WTC11 (cell line): Measurements from ENCODE around the gene ATG5. TPM values are rescaled to one million over a fixed set of nuclear protein-coding genes. Genes with fewer than 3 reads are reported as not detected.

Experiments
- ATAC-seq: fragments of 200-7000 bp; cut with Tn5 transposase; 2 replicates; pipeline ENCODE4 v1.10.0; 2021; ENCODE audit warnings: mild to moderate bottlenecking, moderate library complexity
- CTCF ChIA-PET: fragments of 300-600 bp; sonication (Branson Sonifier 250); formaldehyde crosslinking; loops from one replicate; lab custom pipeline; 2021; ENCODE audit warnings: antibody characterized with exemption; lab: Charles Lee
- POLR2A ChIA-PET: fragments of 350-600 bp; sonication (Branson Sonifier 250); formaldehyde crosslinking; loops from one replicate; lab custom pipeline; 2021; ENCODE audit warnings: antibody characterized with exemption; lab: Charles Lee
- DNase-seq: peaks from one replicate; pipeline ENCODE4 v3.0.0; 2021; ENCODE audit warnings: low spot score
- H3K27ac Mint-ChIP-seq: 2 replicates; pipeline ENCODE4 v1.8.0; 2021; ENCODE audit warnings: mixed read lengths
- H3K27me3 Mint-ChIP-seq: 2 replicates; pipeline ENCODE4 v1.8.0; 2021; ENCODE audit warnings: low read depth, mild to moderate bottlenecking, moderate library complexity, mixed read lengths
- H3K36me3 Mint-ChIP-seq: 2 replicates; pipeline ENCODE4 v1.8.0; 2021; ENCODE audit warnings: mixed read lengths
- H3K4me1 Mint-ChIP-seq: 2 replicates; pipeline ENCODE4 v1.8.0; 2022; ENCODE audit warnings: mixed read lengths
- H3K4me3 Mint-ChIP-seq: 2 replicates; pipeline ENCODE4 v1.8.0; 2021; ENCODE audit warnings: mild to moderate bottlenecking, moderate library complexity, mixed read lengths
- H3K9me3 Mint-ChIP-seq: 2 replicates; pipeline ENCODE4 v1.8.0; 2021; ENCODE audit warnings: mixed read lengths
- CREM ChIP-seq: sonication (generic); formaldehyde crosslinking; IDR thresholded peaks from 2 replicates; pipeline ENCODE4 v1.8.1; 2022; ENCODE audit warnings: mild to moderate bottlenecking, missing genetic modification reagents, moderate library complexity
- E2F1 ChIP-seq: sonication (generic); formaldehyde crosslinking; IDR thresholded peaks from 2 replicates; pipeline ENCODE4 v1.8.0; 2022; ENCODE audit warnings: mild to moderate bottlenecking, missing genetic modification reagents
- ESRRA ChIP-seq: sonication (generic); formaldehyde crosslinking; IDR thresholded peaks from 2 replicates; pipeline ENCODE4 v1.8.1; 2022; ENCODE audit warnings: mild to moderate bottlenecking, missing genetic modification reagents, borderline replicate concordance
- ETV6 ChIP-seq: sonication (generic); formaldehyde crosslinking; IDR thresholded peaks from 2 replicates; pipeline ENCODE4 v1.8.1; 2022; ENCODE audit warnings: mild to moderate bottlenecking, missing genetic modification reagents
- GRHL2 ChIP-seq: fragments of 250-450 bp; sonication (Bioruptor Pico); IDR thresholded peaks from 2 replicates; pipeline ENCODE4 v1.8.0; 2022; ENCODE audit warnings: mild to moderate bottlenecking, moderate library complexity; ENCODE audit not compliant: insufficient replicate concordance, severe bottlenecking
- KAT7 ChIP-seq: sonication (generic); formaldehyde crosslinking; IDR thresholded peaks from 2 replicates; pipeline ENCODE4 v1.8.1; 2023; ENCODE audit warnings: missing genetic modification reagents, mild to moderate bottlenecking, borderline replicate concordance
- MAX ChIP-seq: sonication (generic); formaldehyde crosslinking; IDR thresholded peaks from 2 replicates; pipeline ENCODE4 v1.8.0; 2022; ENCODE audit warnings: mild to moderate bottlenecking, missing genetic modification reagents
- NFE2L1 ChIP-seq: sonication (generic); formaldehyde crosslinking; IDR thresholded peaks from 2 replicates; pipeline ENCODE4 v1.8.1; 2023; ENCODE audit warnings: missing genetic modification reagents
- SMAD4 ChIP-seq: sonication (generic); formaldehyde crosslinking; IDR thresholded peaks from 2 replicates; pipeline ENCODE4 v1.8.0; 2022; ENCODE audit warnings: mild to moderate bottlenecking, missing genetic modification reagents
- STAT6 ChIP-seq: sonication (generic); formaldehyde crosslinking; conservative IDR thresholded peaks from 2 replicates; pipeline ENCODE4 v1.8.1; 2023; ENCODE audit warnings: mild to moderate bottlenecking, low read depth, missing genetic modification reagents, moderate library complexity
- USF2 ChIP-seq: sonication (generic); formaldehyde crosslinking; IDR thresholded peaks from 2 replicates; pipeline ENCODE4 v1.8.1; 2023; ENCODE audit warnings: mild to moderate bottlenecking, missing genetic modification reagents, moderate library complexity
- ZBTB21 ChIP-seq: sonication (generic); formaldehyde crosslinking; IDR thresholded peaks from 2 replicates; pipeline ENCODE4 v1.8.1; 2023; ENCODE audit warnings: mild to moderate bottlenecking, missing genetic modification reagents, borderline replicate concordance
- ZNF232 ChIP-seq: sonication (generic); formaldehyde crosslinking; IDR thresholded peaks from 2 replicates; pipeline ENCODE4 v1.8.0; 2022; ENCODE audit warnings: mild to moderate bottlenecking, missing genetic modification reagents
- ZNF317 ChIP-seq: sonication (generic); formaldehyde crosslinking; IDR thresholded peaks from 2 replicates; pipeline ENCODE4 v1.8.1; 2023; ENCODE audit warnings: low read depth, mild to moderate bottlenecking, moderate library complexity, missing genetic modification reagents, borderline replicate concordance
- ZNF423 ChIP-seq: fragments of 250-450 bp; sonication (Bioruptor Pico); IDR thresholded peaks from 2 replicates; pipeline ENCODE4 v2.1.2; 2022; ENCODE audit warnings: mild to moderate bottlenecking, moderate library complexity
- ZNF512 ChIP-seq: sonication (generic); formaldehyde crosslinking; IDR thresholded peaks from 2 replicates; pipeline ENCODE4 v1.8.1; 2022; ENCODE audit warnings: missing genetic modification reagents, borderline replicate concordance
- total RNA-seq: library from RNA; stranded (reverse); gene quantifications from 3 replicates; pipeline ENCODE4 v1.2.3, GENCODE V29; 2021
- TF ChIP-seq, protein P1 (sequence below): sonication (generic); formaldehyde crosslinking; IDR thresholded peaks from 2 replicates; pipeline ENCODE4 v1.8.0; 2023; ENCODE audit warnings: missing genetic modification reagents

The ATG5 gene
- total RNA-seq, 1 experiment from 2014 or later = 32.6 TPM

DNA sequence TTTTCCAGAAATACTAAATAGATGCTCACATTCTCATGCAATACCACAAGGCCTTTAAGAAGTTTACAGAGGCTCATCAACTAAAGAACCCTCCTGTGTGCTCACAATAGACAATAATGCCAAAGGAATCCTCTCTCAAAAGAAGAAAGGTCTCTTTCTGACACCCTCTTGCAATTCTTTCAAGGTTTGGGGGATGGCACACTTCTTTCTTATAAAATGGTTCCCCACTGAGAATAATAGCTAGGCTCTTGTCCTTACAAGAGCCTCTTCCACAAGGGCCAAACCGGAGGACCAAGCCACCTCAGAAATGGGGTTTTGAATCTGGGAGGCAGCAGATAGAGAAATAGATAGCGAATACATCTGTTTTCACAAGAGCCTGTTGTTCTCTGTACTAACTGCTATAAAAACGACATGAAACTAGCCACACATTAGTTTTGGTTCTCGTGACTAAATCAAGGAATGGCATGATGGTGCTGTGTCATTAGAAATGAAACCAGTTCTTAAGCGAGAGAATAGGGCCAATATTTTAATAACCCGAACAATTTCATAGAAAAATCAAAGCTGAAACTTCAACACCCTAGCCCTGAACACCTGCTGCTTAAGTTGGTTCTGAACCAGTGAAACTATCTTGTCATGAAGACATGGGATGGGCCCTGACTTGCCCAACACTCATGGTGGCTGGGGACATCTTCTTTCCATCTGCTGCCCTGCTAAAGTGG is 158.3 kb downstream of the ATG5 start:
- TF ChIP-seq SMAD4 (CRISPR knock-in tag) (no peak), ETV6 (CRISPR knock-in tag) (no peak), ZNF423 (CRISPR knock-in tag) (no peak)
- no peaks in the 10 kb centered on the region for H3K9me3 Mint-ChIP-seq
- H3K4me1 Mint-ChIP-seq = peaks cover 35% of the 10 kb centered on the region
- ATAC-seq (peak; percentile 24; the same call in 1 of the 2 replicates), DNase-seq (no peak)
- CTCF ChIA-PET = interaction anchor here (0.6 to 1.8 kb wide), 4 partner anchors 27 to 533 kb away, joined by 3 to 4 read pairs (median 4); no protein-coding TSS in a partner anchor
- H3K27ac Mint-ChIP-seq = no peak overlapping the region
- no peaks in the 10 kb centered on the region for H3K36me3 Mint-ChIP-seq
- H3K27me3 Mint-ChIP-seq = no peaks in the 10 kb centered on the region
- POLR2A ChIA-PET = interaction anchor here (0.7 kb wide), 1 partner anchor 15 kb away, joined by 3 read pairs; no protein-coding TSS in a partner anchor
- H3K4me3 Mint-ChIP-seq = no peak overlapping the region

- no peak overlapping the region for H3K4me3 Mint-ChIP-seq
- POLR2A ChIA-PET = no interaction called here
- no peak for TF ChIP-seq KAT7 (CRISPR knock-in tag)
- TF ChIP-seq CREM (CRISPR knock-in tag) = no peak
- no peak for TF ChIP-seq USF2 (CRISPR knock-in tag)
- TF ChIP-seq E2F1 (CRISPR knock-in tag) = no peak
- TF ChIP-seq ZBTB21 (CRISPR knock-in tag) = no peak
- TF ChIP-seq ZNF512 (CRISPR knock-in tag) = no peak
- TF ChIP-seq ZNF232 (CRISPR knock-in tag) = no peak
- TF ChIP-seq NFE2L1 (CRISPR knock-in tag) = no peak
- TF ChIP-seq ZNF317 (CRISPR knock-in tag) = no peak
- TF ChIP-seq, protein P1, sequence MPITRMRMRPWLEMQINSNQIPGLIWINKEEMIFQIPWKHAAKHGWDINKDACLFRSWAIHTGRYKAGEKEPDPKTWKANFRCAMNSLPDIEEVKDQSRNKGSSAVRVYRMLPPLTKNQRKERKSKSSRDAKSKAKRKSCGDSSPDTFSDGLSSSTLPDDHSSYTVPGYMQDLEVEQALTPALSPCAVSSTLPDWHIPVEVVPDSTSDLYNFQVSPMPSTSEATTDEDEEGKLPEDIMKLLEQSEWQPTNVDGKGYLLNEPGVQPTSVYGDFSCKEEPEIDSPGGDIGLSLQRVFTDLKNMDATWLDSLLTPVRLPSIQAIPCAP (CRISPR knock-in tag) = no peak
Observed at GRCh38 chr6:106165885-106166485, 159.6 kb downstream of the ATG5 start.

DNA sequence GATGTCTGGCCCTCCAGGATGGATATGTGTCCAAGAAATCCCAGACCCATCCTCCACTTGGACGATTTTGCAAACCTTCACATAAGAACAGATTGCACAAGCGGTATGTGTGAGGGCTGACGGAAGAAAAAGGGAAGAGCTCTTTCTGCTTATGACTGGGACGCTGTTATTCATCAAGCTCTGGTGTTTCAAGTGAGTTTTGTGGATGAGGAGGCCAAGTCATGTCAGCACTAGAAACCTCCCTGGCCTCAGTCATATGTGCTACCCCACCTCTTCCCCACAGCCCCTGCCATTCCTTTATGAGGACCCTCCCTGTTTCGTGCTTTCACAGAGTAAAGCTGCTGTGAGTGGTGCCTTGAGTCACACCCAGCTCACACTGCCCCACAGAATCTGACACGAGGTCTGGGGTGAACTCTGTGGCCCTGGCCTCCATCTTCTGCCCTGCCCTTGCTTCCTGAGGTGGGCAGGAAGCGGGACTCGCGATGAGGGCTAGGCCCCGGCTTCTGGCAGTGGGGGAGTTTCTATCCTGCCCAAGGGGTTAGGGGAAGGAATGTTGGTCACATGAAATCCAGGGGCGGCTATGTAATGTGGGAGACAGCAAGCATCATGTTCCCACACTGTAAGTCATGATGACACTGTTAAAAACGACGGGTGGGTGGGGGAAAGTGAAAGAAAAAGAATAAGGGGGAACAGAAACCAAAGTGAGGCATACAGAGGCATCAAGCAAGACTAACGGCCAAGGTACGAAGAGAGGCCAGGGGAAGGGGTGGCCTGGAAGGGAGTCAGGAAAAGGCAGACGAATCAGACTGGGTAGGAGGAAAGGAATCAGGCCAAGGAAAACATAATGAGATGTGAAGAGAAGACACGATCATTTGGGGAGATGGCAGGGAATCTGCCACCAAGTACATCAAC is 161.3 kb downstream of the ATG5 start:
- DNase-seq (no peak), ATAC-seq (no peak)
- ChIA-PET CTCF (interaction anchor here (0.8 to 2.0 kb wide), 7 partner anchors 9 to 732 kb away, joined by 3 to 8 read pairs (median 4); partner anchors contain the start of gene PRDM1), POLR2A (no interaction called here)
- H3K4me1 Mint-ChIP-seq = peaks cover 30% of the 10 kb centered on the region
- H3K4me3 Mint-ChIP-seq = no peak overlapping the region
- H3K9me3 Mint-ChIP-seq = no peaks in the 10 kb centered on the region
- no peaks in the 10 kb centered on the region for H3K27me3 Mint-ChIP-seq
- H3K27ac Mint-ChIP-seq = no peak overlapping the region
- H3K36me3 Mint-ChIP-seq = no peaks in the 10 kb centered on the region
- TF ChIP-seq ESRRA (CRISPR knock-in tag) = no peak
- TF ChIP-seq ZNF423 (CRISPR knock-in tag) = no peak
- no peak for TF ChIP-seq GRHL2 (CRISPR knock-in tag)
- no peak for TF ChIP-seq STAT6
- TF ChIP-seq MAX (CRISPR knock-in tag) = no peak
- TF ChIP-seq E2F1 (CRISPR knock-in tag) = no peak
- no peak for TF ChIP-seq NFE2L1 (CRISPR knock-in tag)

More at GRCh38 chr6:106165885-106166485, 159.6 kb downstream of the ATG5 start:
- Mint-ChIP-seq H3K9me3 (no peaks in the 10 kb centered on the region), H3K27me3 (no peaks in the 10 kb centered on the region), H3K27ac (no peak overlapping the region), H3K36me3 (no peaks in the 10 kb centered on the region), H3K4me1 (peaks cover 35% of the 10 kb centered on the region)
- no peak for ATAC-seq
- CTCF ChIA-PET = interaction anchor here (1.2 kb wide), 1 partner anchor 532 kb away, joined by 3 read pairs; no protein-coding TSS in a partner anchor
- DNase-seq = no peak
